BLaER1 treated with 17β-estradiol and CSF1 and Interleukin-3, amounts not matched to agents 10 nM and 100 nM (cell line): ENCODE measurements around the gene SCAP.
A peak's percentile ranks its signal among the peaks of the same experiment; 100 is the strongest.
"Not testable (repeated sequence)": the region's sequence is repeated elsewhere in the genome, so short reads cannot be mapped to it uniquely, and the experiment has no call there.

ENCODE experiments used
- H3K27ac ChIP-seq, 11 experiments: shearing (Covaris generic); formaldehyde crosslinking; 2 replicates each; pipeline ENCODE4 v1.8.1; 2022
- H3K27me3 ChIP-seq, 11 experiments: shearing (Covaris generic); formaldehyde crosslinking; 2 replicates each; pipeline ENCODE4 v1.8.1; 2022
- H3K36me3 ChIP-seq, 11 experiments: shearing (Covaris generic); formaldehyde crosslinking; 2 replicates each; pipeline ENCODE4 v1.8.1; 2022
- H3K4me1 ChIP-seq, 10 experiments: shearing (Covaris generic); formaldehyde crosslinking; 2 replicates each; pipeline ENCODE4 v1.8.1; 2022
- H3K4me2 ChIP-seq, 11 experiments: shearing (Covaris generic); formaldehyde crosslinking; 2 replicates each; pipeline ENCODE4 v1.8.1; 2022
- H3K4me3 ChIP-seq, 10 experiments: shearing (Covaris generic); formaldehyde crosslinking; 2 replicates each; pipeline ENCODE4 v1.8.1; 2022
- H3K9ac ChIP-seq, 11 experiments: shearing (Covaris generic); formaldehyde crosslinking; 2 replicates each; pipeline ENCODE4 v1.8.1; 2022
- H3K9me3 ChIP-seq, 11 experiments: shearing (Covaris generic); formaldehyde crosslinking; replicated peaks in 1 of 11; 2 replicates each; pipeline ENCODE4 v1.8.1; 2022
- H4K20me1 ChIP-seq, 11 experiments: shearing (Covaris generic); formaldehyde crosslinking; 2 replicates each; pipeline ENCODE4 v1.8.1; 2022
- Cebpa-rat ChIP-seq, 11 experiments: shearing (Covaris generic); IDR thresholded peaks; 2 replicates each; pipeline ENCODE4 v1.8.1; 2022

The SCAP gene

GRCh38 chr3:47370887-47371697, 104.6 kb downstream of the SCAP start:
- Histone ChIP-seq H3K36me3 (no peaks in the 10 kb centered on the region), H3K27ac (no peak overlapping the region), H3K27me3 (no peaks in the 10 kb centered on the region), H3K4me3 (no peak overlapping the region), H4K20me1 (no peaks in the 10 kb centered on the region), H3K4me2 (0 out of 22 replicates have a peak overlapping the region, but pooled peaks of 1 of the 11 experiments have one; percentile 31), H3K9ac (no peak overlapping the region; a peak in 1 of 22 replicates), H3K9me3 (no peaks in the 10 kb centered on the region), H3K4me1 (peaks cover 0 to 15% (median 6%) of the 10 kb centered on the region in 10 experiments; a peak in 8 of 20 replicates)
- no peak for TF ChIP-seq Cebpa-rat (IDR thresholded peaks at IDR 0.05)

GRCh38 chr3:47370020-47370419, 105.7 kb downstream of the SCAP start:
- not testable (repeated sequence) for H3K27me3 ChIP-seq, H3K36me3 ChIP-seq, H3K9me3 ChIP-seq, H3K4me2 ChIP-seq, H3K9ac ChIP-seq, H3K4me3 ChIP-seq, H4K20me1 ChIP-seq, H3K27ac ChIP-seq
- peaks cover 0 to 15% (median 6%) of the 10 kb centered on the region in 10 experiments; a peak in 8 of 20 replicates for H3K4me1 ChIP-seq

GRCh38 chr3:47367631-47368030, 108.1 kb downstream of the SCAP start:
- Histone ChIP-seq H3K9ac (no peak overlapping the region), H4K20me1 (no peaks in the 10 kb centered on the region)
- no peak for TF ChIP-seq Cebpa-rat (IDR thresholded peaks at IDR 0.05)

GRCh38 chr3:47366833-47367232, 108.9 kb downstream of the SCAP start:
- Histone ChIP-seq H3K36me3 (no peaks in the 10 kb centered on the region), H3K27ac (no peak overlapping the region), H4K20me1 (no peaks in the 10 kb centered on the region), H3K9ac (no peak overlapping the region), H3K27me3 (no peaks in the 10 kb centered on the region), H3K4me2 (no peak overlapping the region), H3K9me3 (peaks cover under 1 to 13% (median 9%) of the 10 kb centered on the region in 11 experiments; a peak in 18 of 22 replicates), H3K4me1 (peaks cover 14 to 27% (median 21%) of the 10 kb centered on the region in 10 experiments), H3K4me3 (no peak overlapping the region)
- TF ChIP-seq Cebpa-rat (IDR thresholded peaks at IDR 0.05) = no peak

More at GRCh38 chr3:47367631-47368030, 108.1 kb downstream of the SCAP start:
- Histone ChIP-seq H3K4me2 (no peak overlapping the region), H3K4me1 (peaks cover 6 to 21% (median 13%) of the 10 kb centered on the region in 10 experiments), H3K36me3 (no peaks in the 10 kb centered on the region), H3K4me3 (no peak overlapping the region), H3K9me3 (peaks cover 0 to 5% (median under 1%) of the 10 kb centered on the region in 11 experiments; a peak in 8 of 22 replicates), H3K27ac (no peak overlapping the region), H3K27me3 (no peaks in the 10 kb centered on the region)

GRCh38 chr3:47365213-47366153, 110.3 kb downstream of the SCAP start:
- H3K4me2 ChIP-seq = no peak overlapping the region
- H3K27me3 ChIP-seq = no peaks in the 10 kb centered on the region
- peaks cover 14 to 26% (median 22%) of the 10 kb centered on the region in 11 experiments for H3K9me3 ChIP-seq
- no peak overlapping the region for H3K27ac ChIP-seq
- H3K4me3 ChIP-seq = no peak overlapping the region
- no peak for TF ChIP-seq Cebpa-rat (IDR thresholded peaks at IDR 0.05)
- H3K9ac ChIP-seq = no peak overlapping the region
- no peaks in the 10 kb centered on the region for H3K36me3 ChIP-seq
- H4K20me1 ChIP-seq = no peaks in the 10 kb centered on the region
- peaks cover 15 to 26% (median 21%) of the 10 kb centered on the region in 10 experiments for H3K4me1 ChIP-seq
